GM21360 (cell line): ENCODE results near the gene SIM1.
"Not testable (repeated sequence)": the region's sequence is repeated elsewhere in the genome, so short reads cannot be mapped to it uniquely, and the experiment has no call there.

Experiments used
- ATAC-seq: cut with Tn5 transposase; IDR thresholded peaks from one replicate; pipeline ENCODE4 v1.9.1; 2021; ENCODE audit warnings: mild to moderate bottlenecking, moderate library complexity; ENCODE audit not compliant: unreplicated experiment

The SIM1 gene

DNA sequence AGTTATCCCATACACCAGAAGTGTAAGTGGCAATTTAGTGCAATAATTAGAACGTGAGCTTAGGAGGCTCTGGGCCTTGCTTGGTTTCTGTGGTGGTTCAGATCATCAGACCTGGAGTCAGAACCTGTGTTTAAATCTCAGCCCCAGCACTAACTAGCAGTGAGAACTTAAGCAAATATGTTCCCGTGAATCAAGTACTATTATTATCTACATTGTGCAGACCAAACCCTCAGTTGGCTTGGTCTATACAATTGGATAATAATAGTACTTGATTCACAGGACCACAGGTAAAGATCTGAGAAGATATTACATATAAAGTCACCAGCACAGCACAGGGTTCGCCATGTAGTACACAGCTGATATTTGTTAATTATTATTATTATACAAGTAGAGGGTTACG lies 93.1 kb downstream of the SIM1 start:
- no peak for ATAC-seq

DNA sequence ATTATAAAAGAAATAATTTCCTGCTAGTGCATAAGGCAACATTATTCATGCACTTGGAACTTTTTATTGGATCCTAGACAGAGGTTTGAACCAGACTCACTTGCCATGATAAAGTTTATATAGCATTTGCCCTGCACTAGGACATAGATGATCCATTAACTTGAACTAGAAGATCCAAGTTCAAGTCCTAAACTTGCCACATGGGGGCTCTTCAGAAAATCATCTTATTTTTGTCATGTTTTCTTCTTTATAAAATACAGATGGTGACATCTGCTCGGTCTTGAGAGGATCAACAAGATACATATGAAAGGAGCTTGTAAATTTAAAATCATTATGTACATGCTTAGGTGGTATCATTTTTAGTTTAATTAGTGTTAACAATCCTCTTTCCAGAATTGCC lies 94.5 kb downstream of the SIM1 start:
- no peak for ATAC-seq

DNA sequence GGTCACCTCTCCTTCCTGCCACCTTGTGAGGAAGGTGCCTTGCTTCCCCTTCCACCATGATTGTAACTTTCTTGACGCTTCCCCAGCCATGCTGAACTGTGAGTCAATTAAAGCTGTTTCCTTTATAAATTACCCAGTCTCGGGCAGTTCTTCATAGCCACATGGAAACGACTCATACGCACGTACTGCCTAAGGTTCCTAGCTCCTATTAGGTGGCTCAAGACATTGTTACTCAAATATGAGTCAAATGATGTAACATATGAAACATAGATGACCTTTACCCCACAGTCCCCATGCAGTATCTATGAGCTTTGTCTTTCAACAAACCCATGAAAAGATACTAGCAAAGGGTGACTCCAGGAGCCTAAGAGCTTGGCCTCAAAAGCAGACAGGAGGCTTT lies 98.3 kb downstream of the SIM1 start:
- no peak for ATAC-seq

DNA sequence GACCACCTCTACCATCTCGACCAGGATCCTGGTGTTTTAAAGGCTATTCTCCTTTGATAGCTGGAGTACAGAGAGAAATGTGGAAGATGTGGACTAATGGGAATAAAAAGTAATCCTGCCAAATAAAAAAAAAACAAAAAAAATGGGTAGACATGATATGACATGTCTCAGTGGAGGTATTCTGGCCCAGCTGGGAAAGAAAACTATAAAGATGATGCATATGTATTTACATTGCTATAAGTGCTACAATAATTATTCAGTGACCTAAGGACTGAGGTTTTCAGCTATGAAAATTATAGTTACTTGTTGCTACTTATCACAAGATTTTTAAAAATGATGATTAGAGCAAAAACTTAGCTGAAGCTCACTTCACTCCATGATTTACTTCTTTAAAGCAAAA lies 101.1 kb downstream of the SIM1 start:
- no peak for ATAC-seq

DNA sequence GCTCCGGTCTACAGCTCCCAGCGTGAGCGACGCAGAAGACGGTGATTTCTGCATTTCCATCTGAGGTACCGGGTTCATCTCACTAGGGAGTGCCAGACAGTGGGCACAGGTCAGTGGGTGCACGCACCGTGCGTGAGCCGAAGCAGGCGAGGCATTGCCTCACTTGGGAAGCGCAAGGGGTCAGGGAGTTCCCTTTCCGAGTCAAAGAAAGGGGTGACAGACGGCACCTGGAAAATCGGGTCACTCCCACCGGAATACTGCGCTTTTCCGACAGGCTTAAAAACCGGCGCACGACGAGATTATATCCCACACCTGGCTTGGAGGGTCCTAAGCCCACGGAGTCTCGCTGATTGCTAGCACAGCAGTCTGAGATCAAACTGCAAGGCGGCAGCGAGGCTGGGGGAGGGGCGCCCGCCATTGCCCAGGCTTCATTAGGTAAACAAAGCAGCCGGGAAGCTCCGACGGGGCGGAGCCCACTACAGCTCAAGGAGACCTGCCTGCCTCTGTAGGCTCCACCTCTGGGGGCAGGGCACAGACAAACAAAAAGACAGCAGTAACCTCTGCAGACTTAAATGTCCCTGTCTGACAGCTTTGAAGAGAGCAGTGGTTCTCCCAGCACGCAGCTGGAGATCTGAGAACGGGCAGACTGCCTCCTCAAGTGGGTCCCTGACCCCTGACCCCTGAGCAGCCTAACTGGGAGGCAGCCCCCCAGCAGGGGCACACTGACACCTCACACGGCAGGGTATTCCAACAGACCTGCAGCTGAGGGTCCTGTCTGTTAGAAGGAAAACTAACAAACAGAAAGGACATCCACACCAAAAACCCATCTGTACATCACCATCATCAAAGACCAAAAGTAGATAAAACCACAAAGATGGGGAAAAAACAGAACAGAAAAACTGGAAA lies 109.7 kb downstream of the SIM1 start:
- not testable (repeated sequence) for ATAC-seq

DNA sequence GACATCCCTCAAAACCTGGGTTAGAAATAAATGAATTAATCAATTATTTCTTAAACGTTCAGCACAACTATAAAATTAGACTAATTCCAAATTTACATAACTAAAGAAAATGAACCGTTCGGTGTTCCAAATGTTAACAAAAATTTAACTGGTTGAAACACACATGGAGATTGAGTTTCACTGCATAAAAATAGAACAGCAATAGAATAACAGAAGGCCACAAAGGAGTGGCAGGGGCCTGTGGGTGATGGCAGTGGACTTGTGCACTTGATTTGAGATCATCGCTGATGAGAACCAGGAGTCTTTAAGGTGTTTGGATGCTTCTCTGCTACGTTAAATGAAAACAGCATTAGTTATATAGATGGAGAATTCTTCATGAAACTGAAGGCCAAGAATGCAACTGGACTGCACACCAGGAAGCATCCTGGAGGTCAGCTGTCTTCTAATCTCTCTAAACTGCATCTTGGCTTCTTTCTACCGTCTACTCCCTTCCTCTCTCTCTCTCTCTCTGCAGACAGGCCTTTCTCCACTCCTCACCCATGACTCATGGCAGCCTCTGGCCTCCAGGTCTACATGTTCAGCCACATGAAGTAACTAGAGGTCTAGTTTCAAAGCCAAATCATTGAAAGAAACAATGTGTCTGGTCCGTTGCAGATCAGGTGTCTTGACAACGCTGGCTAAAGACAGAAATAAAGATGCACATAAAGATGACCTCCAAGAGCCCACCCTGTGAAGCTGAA lies 111.3 kb downstream of the SIM1 start:
- no peak for ATAC-seq

DNA sequence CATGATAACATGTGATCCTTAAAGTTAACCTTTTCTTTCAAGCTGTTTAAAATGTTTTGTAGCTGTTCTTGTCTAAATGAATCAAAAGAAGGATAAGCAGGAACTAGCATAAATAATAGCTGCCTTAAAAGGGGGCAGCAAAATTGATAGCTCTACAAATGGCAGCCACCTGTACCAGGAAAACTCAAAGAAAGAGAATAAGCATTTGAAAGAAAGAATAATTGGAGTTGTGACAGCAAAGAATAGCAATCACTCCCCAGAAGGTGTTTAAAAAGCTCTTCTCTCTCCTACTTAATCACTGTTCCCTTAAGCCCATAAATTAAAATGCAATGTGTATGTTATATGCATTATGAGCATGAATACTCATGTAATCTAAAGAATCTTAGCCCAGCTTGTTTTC lies 114.6 kb downstream of the SIM1 start:
- no peak for ATAC-seq

DNA sequence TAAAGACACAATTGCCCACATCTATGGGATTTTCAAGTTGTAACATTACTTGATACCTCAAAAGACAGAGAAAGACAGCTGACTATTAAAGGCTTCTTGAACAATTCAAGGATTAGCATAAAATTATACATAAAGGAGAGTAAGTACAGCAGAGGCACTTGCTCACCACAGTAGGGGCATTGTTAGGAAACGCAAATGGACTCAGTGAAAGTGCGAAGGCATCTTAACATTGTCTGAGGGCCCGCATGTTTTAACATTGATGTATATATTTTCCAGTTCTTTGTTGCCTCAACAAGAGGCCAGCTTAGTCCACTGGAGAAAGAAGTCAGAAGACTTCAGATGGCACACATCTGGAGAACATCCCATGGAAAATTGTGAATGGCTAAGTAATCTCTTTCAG lies 115.4 kb downstream of the SIM1 start:
- ATAC-seq = no peak

DNA sequence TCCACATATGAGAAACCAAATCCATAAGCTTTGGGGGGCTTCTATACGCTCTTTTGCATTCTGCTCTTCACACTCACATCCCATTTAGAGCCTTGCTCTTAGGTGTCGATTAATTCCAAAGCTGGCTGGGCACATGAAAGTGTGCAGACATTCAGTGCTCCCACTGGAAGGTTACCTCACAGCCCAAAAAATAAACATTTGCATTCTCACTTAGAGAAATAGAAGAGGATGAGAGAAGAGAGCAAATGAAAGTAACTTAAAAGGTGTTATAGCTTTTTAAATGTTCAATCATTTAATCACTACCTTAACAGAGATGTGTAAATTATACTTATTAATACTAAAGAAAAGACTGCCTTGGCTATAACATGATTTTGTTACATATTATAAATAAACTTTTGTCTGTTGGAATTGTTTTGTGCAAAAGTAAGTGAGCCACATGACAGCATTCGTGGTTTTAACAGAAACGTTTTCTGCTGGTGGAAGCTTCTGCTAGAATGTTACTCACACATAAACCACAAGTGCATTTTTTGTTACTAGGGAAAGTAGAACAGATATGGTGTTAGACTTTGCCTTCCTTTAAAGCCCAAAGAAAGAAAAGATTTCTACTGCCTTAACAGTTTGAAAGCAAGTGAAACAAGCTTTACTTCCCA lies 116.7 kb downstream of the SIM1 start:
- ATAC-seq = no peak

DNA sequence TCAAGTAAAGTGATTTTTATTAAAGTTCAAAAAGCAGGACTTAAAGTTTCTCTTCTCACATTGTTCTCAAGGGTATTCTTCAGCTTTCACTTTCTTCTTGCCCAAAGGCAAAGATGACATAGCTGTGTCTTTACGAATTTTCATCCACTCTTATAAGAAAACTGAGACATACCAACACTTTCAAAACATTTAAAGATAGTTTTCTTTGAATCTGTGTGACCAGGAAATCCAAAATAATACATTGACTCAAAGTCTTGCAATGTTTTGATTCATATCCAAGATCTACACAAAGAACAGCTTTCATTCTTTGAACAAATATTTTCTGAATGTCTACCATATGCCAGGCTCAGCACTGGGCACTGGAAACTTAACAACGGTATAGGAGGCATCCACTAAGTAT lies 117.9 kb downstream of the SIM1 start:
- ATAC-seq = no peak

DNA sequence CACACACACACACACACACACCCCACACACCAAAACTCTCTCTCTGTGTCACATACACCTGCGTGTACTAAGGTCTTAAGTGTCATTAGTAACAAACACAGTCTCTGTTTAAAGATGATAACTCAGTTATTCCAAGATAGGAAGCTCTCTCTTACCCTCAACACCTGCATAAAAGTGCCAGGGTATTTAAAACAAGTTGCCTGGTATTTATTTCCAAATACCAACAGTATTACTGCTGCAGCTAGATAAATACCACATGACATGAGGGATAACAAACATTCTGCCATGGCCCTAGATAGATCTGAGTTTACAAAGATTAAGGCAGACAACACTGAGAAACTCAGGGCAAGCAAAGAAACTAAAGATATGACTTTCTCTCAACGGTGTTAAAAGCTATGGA lies 118.5 kb downstream of the SIM1 start:
- ATAC-seq = no peak

DNA sequence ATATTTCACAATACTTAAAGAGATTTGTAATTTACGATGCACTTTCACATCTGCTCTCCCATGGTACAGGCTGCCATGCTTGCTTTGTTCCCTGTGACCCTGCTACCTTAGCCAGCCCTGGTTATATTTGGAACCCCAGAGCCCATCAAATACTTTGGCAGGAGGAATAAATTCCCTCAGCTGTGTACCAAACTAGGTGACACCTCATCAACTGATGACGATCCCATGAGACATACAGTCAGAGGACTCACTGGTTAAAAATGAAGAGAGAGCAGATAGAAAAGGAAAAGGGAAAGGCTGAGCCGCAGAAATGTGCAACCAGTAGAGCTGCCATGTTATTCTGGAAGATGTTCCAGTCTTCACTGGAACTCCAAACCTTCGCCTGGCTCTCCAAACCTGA lies 120.0 kb downstream of the SIM1 start:
- no peak for ATAC-seq

DNA sequence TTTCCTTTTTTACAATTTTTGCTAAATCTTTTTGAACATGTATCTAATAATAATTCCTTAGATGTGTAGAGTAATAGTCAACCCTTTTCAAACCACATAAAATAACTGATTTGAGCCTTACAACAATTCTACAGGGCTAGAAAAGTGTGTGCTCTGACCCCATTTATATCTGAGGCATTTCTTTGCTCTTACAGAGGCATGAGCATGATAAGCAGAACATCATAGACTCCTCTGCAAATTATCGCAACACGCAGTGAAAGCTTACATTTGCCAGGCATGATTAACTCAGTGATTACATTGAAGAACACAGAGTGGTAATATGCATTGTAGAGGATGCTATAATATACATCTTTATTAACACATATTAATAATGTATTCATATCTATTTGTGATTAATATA lies 120.4 kb downstream of the SIM1 start:
- ATAC-seq = no peak

DNA sequence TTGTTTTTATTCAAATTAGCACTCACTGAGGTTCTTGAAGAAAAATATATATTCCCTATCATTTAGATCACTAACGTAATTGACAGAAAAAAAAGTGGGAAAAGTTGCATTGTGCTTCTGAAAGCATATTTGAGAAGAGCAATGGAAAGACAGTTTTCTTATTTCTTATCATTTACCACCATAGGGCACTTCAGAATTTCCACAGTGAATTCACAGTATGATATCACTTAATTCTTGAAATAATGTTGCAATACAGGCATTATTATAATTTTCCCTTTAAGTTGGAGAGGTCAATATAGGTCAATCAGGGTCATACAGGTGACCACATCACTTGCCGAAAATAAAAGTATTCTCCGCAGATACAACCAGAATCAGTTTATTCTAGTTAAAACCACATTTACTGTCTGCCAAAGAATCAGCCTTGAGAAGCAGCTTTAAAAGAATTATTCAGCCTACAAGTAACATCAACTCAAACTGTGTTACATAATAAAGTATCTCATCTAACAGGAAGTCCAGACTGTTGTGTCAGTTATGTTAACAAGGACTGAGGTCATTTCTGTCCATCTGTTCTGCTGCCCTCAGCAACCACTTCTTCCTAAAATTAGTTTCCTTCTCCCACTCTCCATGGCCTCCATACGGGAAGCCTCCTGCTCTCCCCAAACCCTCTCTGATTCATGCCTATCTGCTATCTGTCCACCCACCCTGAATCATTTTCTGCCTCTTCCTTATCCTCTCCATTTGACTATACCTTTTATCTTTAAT lies 121.2 kb downstream of the SIM1 start:
- no peak for ATAC-seq

DNA sequence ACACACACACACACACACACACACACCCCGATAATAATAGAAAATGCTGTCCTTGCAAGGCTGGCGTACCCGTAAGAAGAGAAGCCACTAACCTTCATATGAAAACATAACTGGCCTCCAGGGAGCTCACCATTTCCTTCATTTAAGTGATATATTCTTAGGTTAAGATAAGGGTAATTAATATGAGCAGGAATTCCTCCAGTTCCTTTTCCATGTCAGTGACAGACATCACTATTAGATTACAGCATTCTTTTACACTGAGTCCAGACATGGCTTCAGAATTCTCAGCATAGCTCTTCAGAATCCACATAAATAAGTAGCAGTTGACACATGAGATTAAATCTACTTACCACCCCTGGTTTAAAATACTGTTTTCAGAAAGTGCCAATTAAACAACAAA lies 121.9 kb downstream of the SIM1 start:
- ATAC-seq = no peak

DNA sequence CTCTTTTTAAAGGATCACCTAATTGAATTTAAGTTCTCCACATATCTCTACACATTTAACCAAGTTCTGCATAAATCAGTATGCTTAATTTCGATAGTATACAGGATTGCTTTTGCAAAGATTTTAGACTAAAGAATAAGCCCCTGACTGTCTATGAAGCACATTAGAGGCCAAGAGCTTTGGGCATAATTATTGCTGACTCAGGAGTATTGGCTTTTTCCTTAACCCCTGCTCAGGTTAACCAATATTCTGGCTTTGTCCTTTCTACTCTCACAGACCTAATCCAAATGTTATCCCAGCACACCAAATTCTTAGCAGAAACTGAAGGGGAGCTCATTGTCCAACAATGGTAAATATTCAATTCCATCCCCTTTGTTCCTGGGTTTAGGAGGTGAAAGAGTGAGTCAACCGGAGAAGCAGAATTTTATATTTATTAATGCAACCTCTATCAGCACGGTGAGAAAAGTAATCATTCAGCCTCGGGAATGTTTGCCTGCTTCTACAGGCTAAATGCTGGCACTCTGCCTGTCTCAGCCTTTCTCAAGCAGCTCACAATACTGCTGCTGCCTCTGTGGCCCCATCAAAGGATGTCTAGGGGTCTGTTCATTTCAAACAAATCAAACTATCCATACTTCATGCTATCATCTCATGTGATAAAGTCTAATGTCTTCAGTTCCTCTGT lies 125.0 kb downstream of the SIM1 start:
- no peak for ATAC-seq

DNA sequence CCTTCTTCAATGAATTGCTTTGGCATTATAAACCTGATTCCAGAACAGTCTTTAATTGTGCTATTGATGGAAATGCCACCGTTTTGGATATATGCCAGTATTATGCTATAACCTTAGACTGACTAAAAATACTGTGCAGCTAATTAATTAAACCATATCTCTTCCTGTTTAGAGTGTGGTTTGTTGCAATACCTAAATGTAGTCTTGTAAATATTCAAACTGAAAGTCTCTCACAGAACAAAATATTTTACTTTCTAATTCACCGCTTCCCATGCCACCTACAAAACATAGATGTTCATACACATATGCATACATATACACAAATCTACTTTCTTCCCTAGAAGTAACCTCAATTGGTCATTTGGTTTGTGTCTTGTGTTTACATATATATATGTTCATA lies 126.6 kb downstream of the SIM1 start:
- ATAC-seq = no peak

DNA sequence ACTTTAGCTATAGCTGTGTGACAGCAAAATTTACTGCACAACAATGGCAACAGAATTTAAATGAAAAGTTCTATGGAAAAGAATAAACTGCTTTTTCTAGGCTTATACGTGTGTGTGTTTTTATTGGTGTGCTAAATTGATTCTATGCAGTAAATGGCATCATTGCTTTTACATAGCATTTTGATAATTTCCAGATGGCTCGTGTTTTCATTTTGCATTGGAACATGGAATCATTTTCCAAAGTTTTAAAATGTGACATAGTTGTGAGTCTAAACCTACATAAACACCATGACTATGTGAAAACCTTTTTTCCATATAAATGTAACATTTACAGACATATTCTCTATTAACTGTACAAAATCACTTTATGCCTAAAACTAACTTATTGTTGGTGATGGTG lies 127.8 kb downstream of the SIM1 start:
- ATAC-seq = no peak

DNA sequence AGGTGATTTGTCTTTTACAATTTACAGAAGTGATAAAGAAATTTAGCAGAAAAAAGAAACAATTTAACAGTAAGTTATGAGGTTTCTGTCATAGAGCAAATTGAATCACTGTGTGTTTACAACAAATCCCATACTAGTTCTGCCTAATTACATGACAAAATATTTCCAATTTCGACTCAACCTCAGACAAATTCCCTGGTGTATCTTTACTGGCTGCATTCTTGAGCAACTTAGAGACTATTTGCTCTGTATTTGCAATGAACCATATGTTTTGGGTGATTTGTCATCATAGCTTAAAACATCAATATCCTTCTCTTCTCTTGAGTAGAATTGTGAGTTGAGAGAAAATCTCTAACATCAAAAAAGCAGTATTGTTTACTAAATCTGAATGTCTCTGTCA lies 128.7 kb downstream of the SIM1 start:
- ATAC-seq = no peak
